ENCODE measurements around the gene TAC4. TPM values are rescaled to one million over a fixed set of nuclear protein-coding genes. Genes with fewer than 3 reads are reported as not detected.

TAC4 gene
- total and polyA plus RNA-seq, 9 of the 15 experiments (the other 6 are each of a cell fraction or from before 2014, with no cell fraction given) = 0.17 TPM; not detected in 8

DNA sequence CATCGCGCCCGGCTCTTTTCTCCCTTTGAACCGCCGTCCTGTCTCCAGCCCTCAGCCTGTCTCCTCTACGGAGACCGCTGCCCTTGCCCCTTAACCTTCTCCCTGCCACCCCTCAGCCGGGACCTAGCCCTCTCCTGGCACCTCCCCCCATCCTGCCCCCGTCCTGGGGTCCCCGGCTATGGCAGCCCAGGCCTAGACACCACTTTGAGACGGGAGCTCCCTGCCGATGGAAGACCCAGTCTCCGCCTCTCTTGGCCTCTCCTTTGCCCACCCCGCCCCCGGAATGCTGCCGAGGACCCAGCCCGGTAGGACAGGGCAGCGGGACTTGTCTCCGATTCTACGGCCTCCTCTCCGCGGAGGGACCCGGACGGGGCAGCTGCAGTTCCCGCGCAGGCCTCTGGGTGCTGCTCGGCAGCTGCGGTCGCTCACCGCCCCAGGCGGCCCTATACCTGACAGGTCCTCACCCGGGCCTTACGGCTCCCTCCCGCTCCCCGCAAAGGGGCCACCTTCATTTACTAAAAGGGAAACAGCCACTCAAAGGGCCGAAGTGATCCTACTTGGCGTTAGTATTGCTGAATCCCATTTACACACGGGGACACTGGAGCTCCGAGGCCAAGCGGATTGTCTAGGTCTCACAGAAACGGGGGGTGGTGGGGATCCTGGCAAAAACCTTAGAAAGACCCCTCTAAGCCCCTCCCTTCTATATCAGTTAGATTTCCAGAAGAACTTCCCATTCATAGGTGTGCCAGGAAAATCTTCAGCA, 32.6 kb upstream of the TAC4 start (continued):
- no peak for TF ChIP-seq MEF2A (IDR thresholded peaks at IDR 0.05; ENCODE audit: control insufficient read depth, low read depth, low read length)
- TF ChIP-seq, protein P1, sequence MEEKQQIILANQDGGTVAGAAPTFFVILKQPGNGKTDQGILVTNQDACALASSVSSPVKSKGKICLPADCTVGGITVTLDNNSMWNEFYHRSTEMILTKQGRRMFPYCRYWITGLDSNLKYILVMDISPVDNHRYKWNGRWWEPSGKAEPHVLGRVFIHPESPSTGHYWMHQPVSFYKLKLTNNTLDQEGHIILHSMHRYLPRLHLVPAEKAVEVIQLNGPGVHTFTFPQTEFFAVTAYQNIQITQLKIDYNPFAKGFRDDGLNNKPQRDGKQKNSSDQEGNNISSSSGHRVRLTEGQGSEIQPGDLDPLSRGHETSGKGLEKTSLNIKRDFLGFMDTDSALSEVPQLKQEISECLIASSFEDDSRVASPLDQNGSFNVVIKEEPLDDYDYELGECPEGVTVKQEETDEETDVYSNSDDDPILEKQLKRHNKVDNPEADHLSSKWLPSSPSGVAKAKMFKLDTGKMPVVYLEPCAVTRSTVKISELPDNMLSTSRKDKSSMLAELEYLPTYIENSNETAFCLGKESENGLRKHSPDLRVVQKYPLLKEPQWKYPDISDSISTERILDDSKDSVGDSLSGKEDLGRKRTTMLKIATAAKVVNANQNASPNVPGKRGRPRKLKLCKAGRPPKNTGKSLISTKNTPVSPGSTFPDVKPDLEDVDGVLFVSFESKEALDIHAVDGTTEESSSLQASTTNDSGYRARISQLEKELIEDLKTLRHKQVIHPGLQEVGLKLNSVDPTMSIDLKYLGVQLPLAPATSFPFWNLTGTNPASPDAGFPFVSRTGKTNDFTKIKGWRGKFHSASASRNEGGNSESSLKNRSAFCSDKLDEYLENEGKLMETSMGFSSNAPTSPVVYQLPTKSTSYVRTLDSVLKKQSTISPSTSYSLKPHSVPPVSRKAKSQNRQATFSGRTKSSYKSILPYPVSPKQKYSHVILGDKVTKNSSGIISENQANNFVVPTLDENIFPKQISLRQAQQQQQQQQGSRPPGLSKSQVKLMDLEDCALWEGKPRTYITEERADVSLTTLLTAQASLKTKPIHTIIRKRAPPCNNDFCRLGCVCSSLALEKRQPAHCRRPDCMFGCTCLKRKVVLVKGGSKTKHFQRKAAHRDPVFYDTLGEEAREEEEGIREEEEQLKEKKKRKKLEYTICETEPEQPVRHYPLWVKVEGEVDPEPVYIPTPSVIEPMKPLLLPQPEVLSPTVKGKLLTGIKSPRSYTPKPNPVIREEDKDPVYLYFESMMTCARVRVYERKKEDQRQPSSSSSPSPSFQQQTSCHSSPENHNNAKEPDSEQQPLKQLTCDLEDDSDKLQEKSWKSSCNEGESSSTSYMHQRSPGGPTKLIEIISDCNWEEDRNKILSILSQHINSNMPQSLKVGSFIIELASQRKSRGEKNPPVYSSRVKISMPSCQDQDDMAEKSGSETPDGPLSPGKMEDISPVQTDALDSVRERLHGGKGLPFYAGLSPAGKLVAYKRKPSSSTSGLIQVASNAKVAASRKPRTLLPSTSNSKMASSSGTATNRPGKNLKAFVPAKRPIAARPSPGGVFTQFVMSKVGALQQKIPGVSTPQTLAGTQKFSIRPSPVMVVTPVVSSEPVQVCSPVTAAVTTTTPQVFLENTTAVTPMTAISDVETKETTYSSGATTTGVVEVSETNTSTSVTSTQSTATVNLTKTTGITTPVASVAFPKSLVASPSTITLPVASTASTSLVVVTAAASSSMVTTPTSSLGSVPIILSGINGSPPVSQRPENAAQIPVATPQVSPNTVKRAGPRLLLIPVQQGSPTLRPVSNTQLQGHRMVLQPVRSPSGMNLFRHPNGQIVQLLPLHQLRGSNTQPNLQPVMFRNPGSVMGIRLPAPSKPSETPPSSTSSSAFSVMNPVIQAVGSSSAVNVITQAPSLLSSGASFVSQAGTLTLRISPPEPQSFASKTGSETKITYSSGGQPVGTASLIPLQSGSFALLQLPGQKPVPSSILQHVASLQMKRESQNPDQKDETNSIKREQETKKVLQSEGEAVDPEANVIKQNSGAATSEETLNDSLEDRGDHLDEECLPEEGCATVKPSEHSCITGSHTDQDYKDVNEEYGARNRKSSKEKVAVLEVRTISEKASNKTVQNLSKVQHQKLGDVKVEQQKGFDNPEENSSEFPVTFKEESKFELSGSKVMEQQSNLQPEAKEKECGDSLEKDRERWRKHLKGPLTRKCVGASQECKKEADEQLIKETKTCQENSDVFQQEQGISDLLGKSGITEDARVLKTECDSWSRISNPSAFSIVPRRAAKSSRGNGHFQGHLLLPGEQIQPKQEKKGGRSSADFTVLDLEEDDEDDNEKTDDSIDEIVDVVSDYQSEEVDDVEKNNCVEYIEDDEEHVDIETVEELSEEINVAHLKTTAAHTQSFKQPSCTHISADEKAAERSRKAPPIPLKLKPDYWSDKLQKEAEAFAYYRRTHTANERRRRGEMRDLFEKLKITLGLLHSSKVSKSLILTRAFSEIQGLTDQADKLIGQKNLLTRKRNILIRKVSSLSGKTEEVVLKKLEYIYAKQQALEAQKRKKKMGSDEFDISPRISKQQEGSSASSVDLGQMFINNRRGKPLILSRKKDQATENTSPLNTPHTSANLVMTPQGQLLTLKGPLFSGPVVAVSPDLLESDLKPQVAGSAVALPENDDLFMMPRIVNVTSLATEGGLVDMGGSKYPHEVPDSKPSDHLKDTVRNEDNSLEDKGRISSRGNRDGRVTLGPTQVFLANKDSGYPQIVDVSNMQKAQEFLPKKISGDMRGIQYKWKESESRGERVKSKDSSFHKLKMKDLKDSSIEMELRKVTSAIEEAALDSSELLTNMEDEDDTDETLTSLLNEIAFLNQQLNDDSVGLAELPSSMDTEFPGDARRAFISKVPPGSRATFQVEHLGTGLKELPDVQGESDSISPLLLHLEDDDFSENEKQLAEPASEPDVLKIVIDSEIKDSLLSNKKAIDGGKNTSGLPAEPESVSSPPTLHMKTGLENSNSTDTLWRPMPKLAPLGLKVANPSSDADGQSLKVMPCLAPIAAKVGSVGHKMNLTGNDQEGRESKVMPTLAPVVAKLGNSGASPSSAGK (IDR thresholded peaks at IDR 0.05) = no peak
- TF ChIP-seq, protein P2, sequence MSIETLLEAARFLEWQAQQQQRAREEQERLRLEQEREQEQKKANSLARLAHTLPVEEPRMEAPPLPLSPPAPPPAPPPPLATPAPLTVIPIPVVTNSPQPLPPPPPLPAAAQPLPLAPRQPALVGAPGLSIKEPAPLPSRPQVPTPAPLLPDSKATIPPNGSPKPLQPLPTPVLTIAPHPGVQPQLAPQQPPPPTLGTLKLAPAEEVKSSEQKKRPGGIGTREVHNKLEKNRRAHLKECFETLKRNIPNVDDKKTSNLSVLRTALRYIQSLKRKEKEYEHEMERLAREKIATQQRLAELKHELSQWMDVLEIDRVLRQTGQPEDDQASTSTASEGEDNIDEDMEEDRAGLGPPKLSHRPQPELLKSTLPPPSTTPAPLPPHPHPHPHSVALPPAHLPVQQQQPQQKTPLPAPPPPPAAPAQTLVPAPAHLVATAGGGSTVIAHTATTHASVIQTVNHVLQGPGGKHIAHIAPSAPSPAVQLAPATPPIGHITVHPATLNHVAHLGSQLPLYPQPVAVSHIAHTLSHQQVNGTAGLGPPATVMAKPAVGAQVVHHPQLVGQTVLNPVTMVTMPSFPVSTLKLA (conservative IDR thresholded peaks at IDR 0.05) = 0 out of 4 replicates have a peak, but pooled peaks of 1 of the 2 experiments have one; percentile 15
- TF ChIP-seq, protein P3, sequence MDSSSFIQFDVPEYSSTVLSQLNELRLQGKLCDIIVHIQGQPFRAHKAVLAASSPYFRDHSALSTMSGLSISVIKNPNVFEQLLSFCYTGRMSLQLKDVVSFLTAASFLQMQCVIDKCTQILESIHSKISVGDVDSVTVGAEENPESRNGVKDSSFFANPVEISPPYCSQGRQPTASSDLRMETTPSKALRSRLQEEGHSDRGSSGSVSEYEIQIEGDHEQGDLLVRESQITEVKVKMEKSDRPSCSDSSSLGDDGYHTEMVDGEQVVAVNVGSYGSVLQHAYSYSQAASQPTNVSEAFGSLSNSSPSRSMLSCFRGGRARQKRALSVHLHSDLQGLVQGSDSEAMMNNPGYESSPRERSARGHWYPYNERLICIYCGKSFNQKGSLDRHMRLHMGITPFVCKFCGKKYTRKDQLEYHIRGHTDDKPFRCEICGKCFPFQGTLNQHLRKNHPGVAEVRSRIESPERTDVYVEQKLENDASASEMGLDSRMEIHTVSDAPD (CRISPR knock-in tag; IDR thresholded peaks at IDR 0.05) = no peak
- TF ChIP-seq GATA2 (CRISPR knock-in tag; IDR thresholded peaks at IDR 0.05) = no peak
- peak; percentile 71 to 76 for TF ChIP-seq NRF1 (conservative IDR thresholded peaks at IDR 0.05 in 1 of 2, IDR thresholded peaks at IDR 0.05 in 1 of 2)
- TF ChIP-seq NCOA6 (IDR thresholded peaks at IDR 0.05) = no peak
- no peak for TF ChIP-seq GABPB2 (CRISPR knock-in tag; conservative IDR thresholded peaks at IDR 0.05)
- no peak for TF ChIP-seq KAT2B (IDR thresholded peaks at IDR 0.05; ENCODE audit: low read depth, low read length)
- TF ChIP-seq BRD9 (IDR thresholded peaks at IDR 0.05; ENCODE audit: low read depth, partially characterized antibody) = no peak
- TF ChIP-seq GATAD2B (IDR thresholded peaks at IDR 0.05; ENCODE audit: borderline replicate concordance) = no peak

Data from K562 (cell line).